OCI-LY1 (cell line): ENCODE results near the gene CBFA2T3.

ENCODE experiments used
- H2AFZ ChIP-seq: fragments of 200-600 bp; sonication (generic), shearing (Covaris generic); 2 replicates; pipeline ENCODE4 v1.6.0; 2014; ENCODE audit warnings: antibody characterized with exemption, mild to moderate bottlenecking, low read length
- H3F3A ChIP-seq: fragments of 200-600 bp; sonication (generic), shearing (Covaris generic); 2 replicates; pipeline ENCODE4 v1.6.0; 2014; ENCODE audit warnings: mild to moderate bottlenecking, antibody characterized with exemption, low read length, moderate library complexity; ENCODE audit not compliant: insufficient read depth
- H3K27ac ChIP-seq: fragments of 200-600 bp; sonication (generic); 2 replicates; pipeline ENCODE4 v1.5.1; 2014; ENCODE audit warnings: low read length, mixed run types, mild to moderate bottlenecking, low read depth; ENCODE audit not compliant: poor library complexity, severe bottlenecking
- H3K27me3 ChIP-seq: fragments of 200-600 bp; sonication (generic); 2 replicates; pipeline ENCODE4 v1.6.0; 2014; ENCODE audit warnings: antibody characterized with exemption, mild to moderate bottlenecking, low read length, moderate library complexity; ENCODE audit not compliant: insufficient read depth
- H3K36me3 ChIP-seq: fragments of 200-600 bp; sonication (generic); 2 replicates; pipeline ENCODE4 v1.6.1; 2014; ENCODE audit warnings: mild to moderate bottlenecking, antibody characterized with exemption, low read length, moderate library complexity, mixed read lengths; ENCODE audit not compliant: insufficient read depth
- H3K4me1 ChIP-seq: fragments of 200-600 bp; sonication (generic); 2 replicates; pipeline ENCODE4 v1.5.1; 2014; ENCODE audit warnings: mild to moderate bottlenecking, low read length, moderate library complexity; ENCODE audit not compliant: insufficient read depth, severe bottlenecking
- H3K4me2 ChIP-seq: fragments of 200-600 bp; sonication (generic), shearing (Covaris generic); 2 replicates; pipeline ENCODE4 v1.6.1; 2014; ENCODE audit warnings: low read length
- H3K4me3 ChIP-seq: fragments of 200-600 bp; sonication (generic); 2 replicates; pipeline ENCODE4 v1.5.1; 2014; ENCODE audit warnings: low read length, low read depth, mild to moderate bottlenecking, mixed read lengths; ENCODE audit not compliant: poor library complexity, severe bottlenecking
- H3K79me2 ChIP-seq: fragments of 200-600 bp; shearing (Covaris generic); 2 replicates; pipeline ENCODE4 v1.6.1; 2016; ENCODE audit warnings: mixed run types, low read length, mixed read lengths; ENCODE audit not compliant: insufficient read depth
- H3K9ac ChIP-seq: fragments of 200-600 bp; sonication (generic), shearing (Covaris generic); 2 replicates; pipeline ENCODE4 v1.6.1; 2014; ENCODE audit warnings: mild to moderate bottlenecking, low read length, mixed read lengths
- H3K9me2 ChIP-seq: fragments of 200-600 bp; sonication (generic), shearing (Covaris generic); 2 replicates; pipeline ENCODE4 v1.6.1; 2014; ENCODE audit warnings: low read depth, mild to moderate bottlenecking, low read length, mixed read lengths
- H3K9me3 ChIP-seq: fragments of 200-600 bp; shearing (Covaris generic); 2 replicates; pipeline ENCODE4 v1.6.1; 2014; ENCODE audit warnings: low read length, mixed read lengths
- H4K20me1 ChIP-seq: fragments of 200-600 bp; sonication (generic), shearing (Covaris generic); 2 replicates; pipeline ENCODE4 v1.6.0; 2016; ENCODE audit warnings: mild to moderate bottlenecking, low read length; ENCODE audit not compliant: insufficient read depth
- EZH2 ChIP-seq: fragments of 200-600 bp; sonication (generic), shearing (Covaris generic); IDR thresholded peaks from 2 replicates; pipeline ENCODE4 v1.8.0; 2017; ENCODE audit warnings: borderline replicate concordance, mixed run types, mild to moderate bottlenecking, antibody characterized with exemption, low read length, moderate library complexity, mixed read lengths
- TF ChIP-seq, protein P1 (sequence below): fragments of 200-600 bp; sonication (generic), shearing (Covaris generic); IDR thresholded peaks from 2 replicates; pipeline ENCODE4 v1.5.1; 2017; ENCODE audit warnings: mild to moderate bottlenecking, antibody characterized with exemption, low read length, moderate library complexity, mixed read lengths

The CBFA2T3 gene

DNA sequence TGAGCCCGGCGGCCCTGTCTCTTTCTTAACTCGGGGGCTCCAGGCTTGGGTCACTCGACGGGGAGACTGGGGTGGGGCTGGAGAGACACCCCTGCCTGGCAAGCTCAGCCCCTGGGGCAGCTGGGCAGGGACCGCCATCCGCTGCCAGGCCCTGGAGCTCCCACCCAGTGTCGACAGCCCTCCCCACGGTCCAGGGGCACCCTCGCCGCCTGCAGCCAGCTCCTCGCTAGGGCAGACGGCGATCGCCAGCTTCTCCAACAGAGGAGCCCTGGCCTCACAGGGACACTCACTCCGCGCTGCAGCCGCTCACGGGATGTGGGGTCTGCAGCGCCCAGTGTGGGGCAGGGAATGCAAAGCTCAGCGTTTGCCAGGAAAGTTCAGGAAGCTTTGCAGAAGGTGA is 149.3 kb downstream of the CBFA2T3 start:
- H3K4me2 ChIP-seq = no peak overlapping the region
- H3K36me3 ChIP-seq = no peaks in the 10 kb centered on the region
- no peak overlapping the region for H2AFZ ChIP-seq
- no peaks in the 10 kb centered on the region for H3K9me2 ChIP-seq
- no peaks in the 10 kb centered on the region for H3K4me1 ChIP-seq
- no peaks in the 10 kb centered on the region for H3F3A ChIP-seq
- TF ChIP-seq, protein P1, sequence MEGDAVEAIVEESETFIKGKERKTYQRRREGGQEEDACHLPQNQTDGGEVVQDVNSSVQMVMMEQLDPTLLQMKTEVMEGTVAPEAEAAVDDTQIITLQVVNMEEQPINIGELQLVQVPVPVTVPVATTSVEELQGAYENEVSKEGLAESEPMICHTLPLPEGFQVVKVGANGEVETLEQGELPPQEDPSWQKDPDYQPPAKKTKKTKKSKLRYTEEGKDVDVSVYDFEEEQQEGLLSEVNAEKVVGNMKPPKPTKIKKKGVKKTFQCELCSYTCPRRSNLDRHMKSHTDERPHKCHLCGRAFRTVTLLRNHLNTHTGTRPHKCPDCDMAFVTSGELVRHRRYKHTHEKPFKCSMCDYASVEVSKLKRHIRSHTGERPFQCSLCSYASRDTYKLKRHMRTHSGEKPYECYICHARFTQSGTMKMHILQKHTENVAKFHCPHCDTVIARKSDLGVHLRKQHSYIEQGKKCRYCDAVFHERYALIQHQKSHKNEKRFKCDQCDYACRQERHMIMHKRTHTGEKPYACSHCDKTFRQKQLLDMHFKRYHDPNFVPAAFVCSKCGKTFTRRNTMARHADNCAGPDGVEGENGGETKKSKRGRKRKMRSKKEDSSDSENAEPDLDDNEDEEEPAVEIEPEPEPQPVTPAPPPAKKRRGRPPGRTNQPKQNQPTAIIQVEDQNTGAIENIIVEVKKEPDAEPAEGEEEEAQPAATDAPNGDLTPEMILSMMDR = no peak
- no peak for TF ChIP-seq EZH2
- H3K9me3 ChIP-seq = no peaks in the 10 kb centered on the region
- H3K27me3 ChIP-seq = peaks cover 5% of the 10 kb centered on the region; the same call in 1 of the 2 replicates
- H3K27ac ChIP-seq = no peak overlapping the region
- no peak overlapping the region for H3K9ac ChIP-seq
- H3K4me3 ChIP-seq = no peak overlapping the region
- no peaks in the 10 kb centered on the region for H3K79me2 ChIP-seq
- H4K20me1 ChIP-seq = no peaks in the 10 kb centered on the region

DNA sequence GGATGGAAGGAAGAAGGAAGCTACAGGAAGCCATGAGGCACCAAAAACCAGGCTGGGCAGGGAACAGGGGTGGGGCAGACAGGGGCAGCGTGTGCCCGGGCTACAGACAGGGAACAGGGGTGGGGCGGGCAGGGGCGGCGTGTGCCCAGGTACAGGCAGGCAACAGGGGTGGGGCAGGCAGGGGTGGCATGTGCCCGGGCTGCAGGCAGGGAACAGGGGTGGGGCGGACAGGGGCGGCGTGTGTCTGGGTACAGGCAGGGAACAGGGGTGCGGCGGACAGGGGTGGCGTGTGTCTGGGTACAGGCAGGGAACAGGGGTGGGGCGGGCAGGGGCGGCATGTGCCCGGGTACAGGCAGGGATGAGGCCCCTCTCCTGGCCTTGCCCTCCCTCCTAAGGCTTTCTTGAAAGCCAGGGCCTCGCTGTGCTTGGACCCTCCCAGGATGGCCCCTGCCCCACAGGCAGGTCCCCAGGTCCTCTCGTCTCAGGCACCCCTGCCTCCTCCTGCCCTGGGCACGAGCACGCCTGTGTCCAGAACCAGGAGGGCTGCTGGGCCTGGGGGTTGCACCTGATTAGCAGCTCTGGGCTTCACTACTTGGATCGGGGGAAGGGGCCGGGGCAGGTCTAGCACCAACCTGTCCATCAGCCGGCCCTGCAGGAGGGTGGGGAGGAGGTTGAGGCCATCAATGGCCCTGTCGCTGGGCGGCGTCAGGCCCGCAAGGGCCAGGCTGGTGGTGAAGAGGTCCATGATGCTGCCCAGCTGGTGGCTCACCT is 150.8 kb downstream of the CBFA2T3 start:
- Histone ChIP-seq H3K4me2 (no peak overlapping the region), H3K4me1 (no peaks in the 10 kb centered on the region), H3K79me2 (no peaks in the 10 kb centered on the region), H3K27ac (no peak overlapping the region), H3K9ac (no peak overlapping the region), H4K20me1 (no peaks in the 10 kb centered on the region), H2AFZ (no peak overlapping the region), H3K27me3 (peaks cover 5% of the 10 kb centered on the region; the same call in 1 of the 2 replicates), H3K9me3 (no peaks in the 10 kb centered on the region), H3F3A (no peaks in the 10 kb centered on the region), H3K36me3 (no peaks in the 10 kb centered on the region), H3K4me3 (no peak overlapping the region), H3K9me2 (no peaks in the 10 kb centered on the region)
- TF ChIP-seq, protein P1 = no peak
- TF ChIP-seq EZH2 = no peak

DNA sequence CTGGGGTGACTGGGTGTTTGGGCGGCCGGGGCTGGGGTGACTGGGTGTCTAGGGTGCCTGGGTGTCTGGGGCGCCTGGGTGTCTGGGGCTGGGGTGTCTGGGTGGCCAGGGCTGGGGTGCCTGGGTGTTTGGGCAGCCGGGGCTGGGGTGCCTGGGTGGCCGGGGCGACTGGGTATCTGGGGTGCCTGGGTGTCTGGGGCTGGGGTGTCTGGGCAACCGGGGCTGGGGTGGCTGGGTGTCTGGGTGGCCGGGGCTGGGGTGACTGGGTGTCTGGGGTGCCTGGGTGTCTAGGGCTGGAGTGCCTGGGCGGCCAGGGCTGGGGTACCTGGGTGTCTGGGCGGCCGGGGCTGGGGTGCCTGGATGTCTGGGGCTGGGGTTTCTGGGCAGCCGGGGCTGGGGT is 151.9 kb downstream of the CBFA2T3 start:
- peaks cover 5% of the 10 kb centered on the region; the same call in 1 of the 2 replicates for H3K27me3 ChIP-seq
- no peaks in the 10 kb centered on the region for H4K20me1 ChIP-seq
- no peak overlapping the region for H3K27ac ChIP-seq
- no peak overlapping the region for H3K4me2 ChIP-seq
- TF ChIP-seq EZH2 = no peak
- TF ChIP-seq, protein P1 = no peak
- no peak overlapping the region for H2AFZ ChIP-seq
- H3K9me2 ChIP-seq = no peaks in the 10 kb centered on the region
- no peaks in the 10 kb centered on the region for H3K36me3 ChIP-seq
- no peaks in the 10 kb centered on the region for H3F3A ChIP-seq
- no peak overlapping the region for H3K9ac ChIP-seq
- no peaks in the 10 kb centered on the region for H3K79me2 ChIP-seq
- H3K4me3 ChIP-seq = no peak overlapping the region
- no peaks in the 10 kb centered on the region for H3K4me1 ChIP-seq
- H3K9me3 ChIP-seq = no peaks in the 10 kb centered on the region
